Measurements from ENCODE around the gene ANXA8.
"Not testable (repeated sequence)": the region's sequence is repeated elsewhere in the genome, so short reads cannot be mapped to it uniquely, and the experiment has no call there.

ANXA8 gene

GRCh38 chr10:47462577-47463358, 21.1 kb downstream of the ANXA8 start:
- DNase-seq, result not testable (repeated sequence)

DNA sequence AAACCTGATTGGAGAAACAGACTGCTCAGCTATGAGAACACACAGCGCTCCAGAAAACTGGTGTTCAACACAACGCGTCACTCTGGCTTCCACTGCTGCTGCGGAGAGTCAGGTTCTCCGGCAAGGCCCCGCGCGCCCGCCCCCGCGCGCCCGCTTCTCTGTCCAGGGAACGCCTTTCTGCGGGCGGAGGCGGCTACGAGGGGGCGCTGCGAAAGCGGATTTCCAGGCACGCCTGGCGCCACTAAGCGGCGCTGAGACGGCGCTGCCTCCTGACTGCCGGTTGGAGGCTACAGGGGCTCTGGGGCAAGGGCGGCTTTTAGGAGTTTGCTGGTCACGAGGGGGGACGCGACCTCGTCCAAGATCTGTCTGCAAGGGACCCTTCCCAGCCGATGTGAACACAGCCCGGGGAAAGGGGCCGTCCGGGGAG, 22.6 kb downstream of the ANXA8 start:
- peak; percentile 28 for DNase-seq

DNA sequence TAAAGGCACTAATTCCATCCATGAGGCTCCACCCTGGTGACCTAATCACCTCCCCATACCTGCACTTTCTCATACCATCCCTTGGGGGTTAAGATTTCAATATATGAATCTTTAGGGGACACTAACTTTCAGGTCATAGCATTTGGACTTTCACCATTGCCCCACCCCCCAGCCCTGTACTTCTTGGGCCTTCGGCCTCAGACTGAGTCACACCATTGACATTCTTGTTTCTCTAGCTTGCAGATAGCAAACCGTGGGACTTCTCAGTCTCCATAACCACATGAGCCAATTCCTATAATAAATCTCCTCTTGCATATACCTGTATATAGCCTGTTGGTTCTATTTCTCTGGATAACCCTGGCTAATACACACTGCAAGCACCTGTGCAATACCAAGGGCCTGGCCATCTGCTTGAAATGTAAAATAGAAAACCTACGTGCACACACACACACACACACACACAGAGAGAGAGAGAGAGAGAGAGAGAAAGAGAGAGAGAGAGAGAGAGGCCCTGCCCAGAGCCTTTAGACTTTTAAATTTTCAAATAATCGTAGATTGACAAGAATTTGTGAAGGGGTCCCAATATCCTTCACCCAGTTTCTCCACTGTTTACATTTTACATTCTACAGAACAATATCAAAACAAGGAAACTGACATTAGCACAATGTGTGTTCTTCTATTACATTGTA, 25.3 kb downstream of the ANXA8 start:
- DNase-seq, result peak; percentile 67

DNA sequence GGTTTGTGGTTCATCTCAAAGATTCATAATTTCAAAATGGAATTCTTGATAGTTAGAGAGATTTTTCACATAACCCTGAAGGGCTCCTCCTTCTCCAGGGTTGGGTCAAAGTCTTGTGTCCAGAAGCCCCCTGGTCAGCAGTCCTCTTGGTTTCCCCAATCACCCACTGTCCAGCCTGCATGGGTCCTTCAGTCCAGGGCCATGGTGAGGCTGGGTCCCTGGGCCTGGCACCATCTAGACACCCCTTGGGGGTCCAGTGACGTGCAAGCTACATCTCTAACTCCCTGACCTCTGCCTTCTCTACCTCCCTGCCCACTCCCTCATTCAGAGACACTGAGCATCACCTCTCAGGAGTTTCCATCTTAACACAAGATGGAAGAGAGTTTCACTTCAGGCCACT, 26.1 kb downstream of the ANXA8 start:
- DNase-seq, result no peak

DNA sequence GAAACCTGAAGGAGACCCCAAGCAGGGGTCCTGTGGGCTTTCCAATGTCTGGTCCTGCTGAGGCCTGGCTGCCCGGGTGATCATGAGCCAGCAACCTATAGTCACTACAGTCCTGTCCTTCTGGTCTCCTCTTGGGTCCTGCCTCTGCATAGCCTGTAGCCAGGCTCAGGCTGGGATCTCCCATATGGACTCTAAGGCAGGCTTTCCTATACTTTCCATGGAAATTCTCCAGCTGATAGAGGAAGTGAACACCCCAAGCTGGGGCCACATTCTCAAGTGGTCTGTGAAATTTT, 26.4 kb downstream of the ANXA8 start:
- DNase-seq, result no peak

DNA sequence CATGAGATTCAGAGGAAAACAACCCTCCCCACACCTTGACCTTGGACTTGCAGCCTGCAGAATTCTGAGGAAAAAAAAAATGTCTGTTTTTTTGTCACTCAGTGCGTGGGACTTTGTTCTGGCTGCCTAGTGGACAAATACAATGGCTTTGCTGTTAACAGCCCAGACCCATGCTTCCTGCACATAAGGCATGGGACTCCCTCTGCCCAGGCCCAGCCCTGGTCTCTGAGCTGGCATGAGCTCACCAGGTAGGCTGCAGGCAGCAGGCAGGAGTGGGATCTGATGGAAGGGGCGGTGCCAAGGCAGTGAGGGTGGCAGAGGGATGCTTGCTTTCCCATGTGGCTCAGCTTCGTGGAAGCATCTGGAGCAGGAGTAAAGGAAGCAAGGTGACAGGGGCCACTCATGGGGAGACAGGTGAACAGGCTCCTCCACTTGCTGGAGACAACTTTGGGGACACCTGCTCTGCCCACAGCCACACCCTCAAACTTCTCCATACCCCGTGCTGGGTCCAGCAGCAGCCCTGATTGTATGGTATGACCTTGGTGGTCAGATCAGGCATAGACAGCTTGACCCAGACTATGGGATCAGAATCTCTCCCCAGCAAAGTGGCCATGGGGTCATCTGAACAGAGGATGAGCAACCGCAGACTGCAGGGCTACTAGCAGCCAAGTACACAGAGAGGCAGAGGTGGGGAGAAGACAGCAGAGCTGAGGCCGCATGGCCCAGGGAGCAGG, 27.0 kb downstream of the ANXA8 start:
- DNase-seq, result no peak

- DNase-seq, result no peak
These were observed 27.7 kb downstream of the ANXA8 start for GRCh38 chr10:47456079-47456785.

- DNase-seq, result not testable (repeated sequence)
These were observed 28.4 kb downstream of the ANXA8 start for GRCh38 chr10:47455350-47456078.

DNA sequence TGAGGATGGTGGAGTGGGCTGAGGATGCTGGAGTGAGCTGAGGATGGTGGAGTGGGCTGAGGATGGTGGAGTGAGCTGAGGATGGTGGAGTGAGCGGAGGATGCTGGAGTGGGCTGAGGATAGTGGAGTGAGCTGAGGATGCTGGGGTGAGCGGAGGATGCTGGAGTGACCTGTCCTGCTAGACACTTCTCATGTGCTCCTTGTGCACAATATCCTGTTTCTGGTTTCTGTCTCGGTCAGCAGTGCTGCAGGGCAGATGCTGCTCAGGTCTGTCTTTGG, 29.2 kb downstream of the ANXA8 start:
- no peak for DNase-seq

- no peak for DNase-seq
These were observed 29.7 kb downstream of the ANXA8 start for GRCh38 chr10:47454008-47454779.

DNA sequence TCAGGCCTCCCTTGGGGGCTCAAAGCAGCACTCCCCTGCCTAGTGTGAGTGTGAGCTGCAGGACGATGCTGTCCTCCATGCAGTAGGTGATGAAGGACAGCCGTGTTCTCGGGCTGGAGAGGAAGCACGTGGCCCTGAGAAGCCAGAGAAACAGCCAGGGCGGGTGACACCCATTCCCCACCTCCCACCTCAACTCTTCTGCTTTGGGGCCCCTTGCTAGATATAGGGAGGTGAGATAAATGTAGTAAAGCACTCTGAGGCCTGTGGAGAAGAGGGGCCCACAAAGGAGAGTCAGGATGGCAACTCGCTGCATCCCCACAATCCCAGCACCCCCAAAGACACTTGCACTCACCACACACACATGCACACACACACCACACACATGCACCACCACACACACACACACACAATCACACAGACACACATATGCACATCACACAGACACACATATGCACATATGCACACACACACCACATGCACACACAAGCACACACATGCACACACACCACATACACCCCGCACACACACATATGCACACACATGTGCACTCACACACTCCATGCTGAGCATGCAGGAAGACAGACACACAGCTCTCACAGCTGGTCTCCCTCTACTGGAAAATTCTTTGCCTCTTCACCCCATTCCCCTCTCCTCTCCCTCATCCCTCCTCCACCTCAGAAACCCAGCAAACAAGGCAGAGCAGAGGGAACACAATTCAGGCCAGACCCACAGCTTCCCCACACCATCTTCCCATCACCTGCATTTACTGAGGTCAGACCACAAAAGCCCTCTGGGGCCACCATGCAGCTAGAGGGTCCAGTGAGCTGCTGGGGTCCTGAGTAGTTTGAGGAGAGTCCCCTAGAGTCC, 30.5 kb downstream of the ANXA8 start:
- DNase-seq, result no peak

GRCh38 chr10:47452495-47453140, 31.3 kb downstream of the ANXA8 start:
- DNase-seq, result no peak

DNA sequence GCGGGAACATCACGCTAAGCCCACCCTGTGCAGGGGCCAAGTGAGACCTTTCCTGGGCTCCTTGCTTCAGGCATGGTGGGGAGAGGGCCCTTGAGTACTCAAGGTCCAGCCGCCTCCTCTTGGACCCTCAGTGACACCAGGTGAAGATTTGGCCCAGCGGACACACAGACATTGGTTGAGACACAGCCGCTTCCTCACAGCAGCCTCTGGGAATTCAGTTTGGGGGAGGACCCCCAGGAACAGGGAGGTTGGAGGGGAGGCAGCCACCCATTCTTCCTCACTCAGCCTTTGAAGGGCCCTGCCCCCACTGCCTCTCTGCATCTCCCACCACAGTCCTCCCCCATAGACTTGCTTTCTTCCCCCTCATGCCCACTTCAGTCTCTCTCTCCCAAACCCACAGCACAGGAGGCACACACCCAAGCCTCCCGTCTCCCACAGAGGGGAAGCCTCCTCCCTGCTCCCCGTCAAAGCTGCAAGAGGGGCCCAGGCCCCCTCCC, 31.9 kb downstream of the ANXA8 start:
- DNase-seq, result no peak

- no peak for DNase-seq
These were observed 32.5 kb downstream of the ANXA8 start for GRCh38 chr10:47451273-47451997.

DNA sequence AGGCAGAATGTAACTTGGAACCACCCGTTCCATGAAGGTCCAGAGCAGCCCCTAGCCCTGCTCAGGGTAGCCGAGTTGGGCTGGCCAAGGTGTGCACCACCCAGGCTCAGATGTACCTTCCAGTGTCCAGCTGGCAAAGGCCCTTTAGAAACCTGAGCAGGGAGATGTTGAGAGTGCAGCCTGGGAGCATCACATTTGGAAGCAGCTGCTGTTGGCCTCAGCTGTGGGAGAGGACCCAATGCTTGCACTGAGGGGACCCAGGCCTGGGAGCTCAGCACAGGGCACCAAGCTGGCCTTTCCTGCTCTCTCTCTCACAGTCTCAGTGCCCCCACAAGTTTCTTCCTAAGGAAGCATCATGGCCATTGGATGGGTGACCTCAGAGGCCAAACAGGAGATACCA, 33.5 kb downstream of the ANXA8 start:
- no peak for DNase-seq

DNA sequence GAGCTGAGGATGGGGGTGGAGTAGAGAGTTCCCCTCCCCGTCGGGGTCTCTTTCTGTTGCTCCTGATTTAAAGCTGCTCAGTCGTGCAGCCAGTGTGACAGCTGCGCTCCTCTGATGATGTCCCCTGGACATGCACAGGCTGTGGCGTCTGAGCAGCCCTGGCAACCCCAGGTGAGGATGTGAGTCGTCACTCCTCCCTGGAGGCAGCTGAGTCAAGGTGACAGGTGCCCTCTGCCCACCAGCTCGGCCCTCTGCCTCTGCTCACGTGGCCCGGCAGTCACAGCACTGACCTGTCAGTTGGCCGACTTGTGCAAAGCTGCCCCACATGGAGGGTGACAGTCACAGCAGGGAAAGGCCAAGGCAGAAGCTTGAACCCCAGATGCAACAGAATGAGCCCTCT, 33.9 kb downstream of the ANXA8 start:
- no peak for DNase-seq

GRCh38 chr10:47449102-47449978, 34.6 kb downstream of the ANXA8 start:
- DNase-seq, result no peak

GRCh38 chr10:47447705-47448104, 36.2 kb downstream of the ANXA8 start:
- no peak for DNase-seq

DNA sequence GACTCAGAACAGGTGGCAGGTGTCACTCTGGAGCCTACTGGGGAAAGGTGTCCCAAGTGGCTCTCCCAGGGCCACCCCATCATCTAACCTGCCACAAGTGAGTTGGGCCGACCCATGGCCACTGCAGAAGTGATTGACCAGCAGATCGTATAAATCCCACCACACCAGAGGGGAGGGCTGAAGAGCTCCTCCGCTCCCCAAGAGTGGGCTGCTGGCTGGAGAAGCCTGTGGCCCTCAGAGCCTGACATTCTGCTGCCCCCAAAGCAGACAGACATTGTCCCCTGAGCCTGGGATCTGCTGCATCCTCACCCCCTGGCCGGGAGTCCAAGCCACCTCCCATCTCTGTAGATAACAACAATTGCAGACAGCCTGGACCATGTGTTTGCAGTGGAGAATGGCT, 36.7 kb downstream of the ANXA8 start:
- no peak for DNase-seq

Data from HCEC 1CT (cell line).